ENCODE results near the gene CCDC191. TPM values are rescaled to one million over a fixed set of nuclear protein-coding genes. Genes with fewer than 3 reads are reported as not detected.

Gene CCDC191
- total and polyA plus RNA-seq, 9 of the 15 experiments (the other 6 are each of a cell fraction or from before 2014, with no cell fraction given): 0.10 to 0.55 (median 0.22) TPM

GRCh38 chr3:114076711-114077110 is 20.4 kb upstream of the CCDC191 start (continued):
- TF ChIP-seq, protein P1, sequence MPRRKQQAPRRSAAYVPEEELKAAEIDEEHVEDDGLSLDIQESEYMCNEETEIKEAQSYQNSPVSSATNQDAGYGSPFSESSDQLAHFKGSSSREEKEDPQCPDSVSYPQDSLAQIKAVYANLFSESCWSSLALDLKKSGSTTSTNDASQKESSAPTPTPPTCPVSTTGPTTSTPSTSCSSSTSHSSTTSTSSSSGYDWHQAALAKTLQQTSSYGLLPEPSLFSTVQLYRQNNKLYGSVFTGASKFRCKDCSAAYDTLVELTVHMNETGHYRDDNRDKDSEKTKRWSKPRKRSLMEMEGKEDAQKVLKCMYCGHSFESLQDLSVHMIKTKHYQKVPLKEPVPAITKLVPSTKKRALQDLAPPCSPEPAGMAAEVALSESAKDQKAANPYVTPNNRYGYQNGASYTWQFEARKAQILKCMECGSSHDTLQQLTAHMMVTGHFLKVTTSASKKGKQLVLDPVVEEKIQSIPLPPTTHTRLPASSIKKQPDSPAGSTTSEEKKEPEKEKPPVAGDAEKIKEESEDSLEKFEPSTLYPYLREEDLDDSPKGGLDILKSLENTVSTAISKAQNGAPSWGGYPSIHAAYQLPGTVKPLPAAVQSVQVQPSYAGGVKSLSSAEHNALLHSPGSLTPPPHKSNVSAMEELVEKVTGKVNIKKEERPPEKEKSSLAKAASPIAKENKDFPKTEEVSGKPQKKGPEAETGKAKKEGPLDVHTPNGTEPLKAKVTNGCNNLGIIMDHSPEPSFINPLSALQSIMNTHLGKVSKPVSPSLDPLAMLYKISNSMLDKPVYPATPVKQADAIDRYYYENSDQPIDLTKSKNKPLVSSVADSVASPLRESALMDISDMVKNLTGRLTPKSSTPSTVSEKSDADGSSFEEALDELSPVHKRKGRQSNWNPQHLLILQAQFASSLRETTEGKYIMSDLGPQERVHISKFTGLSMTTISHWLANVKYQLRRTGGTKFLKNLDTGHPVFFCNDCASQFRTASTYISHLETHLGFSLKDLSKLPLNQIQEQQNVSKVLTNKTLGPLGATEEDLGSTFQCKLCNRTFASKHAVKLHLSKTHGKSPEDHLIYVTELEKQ (CRISPR knock-in tag; IDR thresholded peaks at IDR 0.05): no peak
- TF ChIP-seq BMI1 (IDR thresholded peaks at IDR 0.05; ENCODE audit: low read length) (no peak), TEAD4 (IDR thresholded peaks at IDR 0.05; ENCODE audit: low read length) (no peak), TEAD4 (CRISPR knock-in tag; IDR thresholded peaks at IDR 0.05; ENCODE audit: borderline replicate concordance) (no peak), CHD1 (IDR thresholded peaks at IDR 0.05; ENCODE audit: low read length) (no peak), FOXK2 (conservative IDR thresholded peaks at IDR 0.05 in 1 of 2, IDR thresholded peaks at IDR 0.05 in 1 of 2; ENCODE audit: low read depth in 2 of 2) (no peak), TFE3 (CRISPR knock-in tag; IDR thresholded peaks at IDR 0.05) (no peak), ZNF57 (CRISPR knock-in tag; IDR thresholded peaks at IDR 0.05) (no peak), ZNF76 (CRISPR knock-in tag; IDR thresholded peaks at IDR 0.05; ENCODE audit: borderline replicate concordance) (no peak), ZNF224 (CRISPR knock-in tag; IDR thresholded peaks at IDR 0.05) (no peak)

Measured in K562 (cell line).